ENCODE results near the gene VPS4A. TPM values are rescaled to one million over a fixed set of nuclear protein-coding genes. Genes with fewer than 3 reads are reported as not detected.

VPS4A gene
- total RNA-seq, 1 experiment from 2014 or later = 45.8 TPM

GRCh38 chr16:69340095-69340644, 29.0 kb downstream of the VPS4A start:
- Histone ChIP-seq H3K4me1 (peaks cover 14% of the 10 kb centered on the region; the same call in 1 of the 2 replicates), H3K36me3 (ENCODE audit: control insufficient read depth, insufficient read depth, low read length) (peaks cover 3% of the 10 kb centered on the region; the same call in 1 of the 2 replicates), H3K4me3 (ENCODE audit: low read depth, low read length) (peak overlapping the region; percentile 81), H3K9me3 (no peaks in the 10 kb centered on the region), H3K27me3 (replicated peaks; ENCODE audit: control insufficient read depth, insufficient read depth, low read length) (no peaks in the 10 kb centered on the region)
- Mint-ChIP-seq H3K27ac (ENCODE audit: unreplicated experiment) (peak overlapping the region; percentile 98), H3K9me3 (ENCODE audit: unreplicated experiment) (no peaks in the 10 kb centered on the region), H3K36me3 (ENCODE audit: insufficient read depth, unreplicated experiment) (peaks cover 76% of the 10 kb centered on the region), H3K27me3 (ENCODE audit: insufficient read depth, unreplicated experiment) (no peaks in the 10 kb centered on the region), H3K4me3 (ENCODE audit: unreplicated experiment) (peak overlapping the region; percentile 98), H3K4me1 (ENCODE audit: low read depth, unreplicated experiment) (peaks cover 12% of the 10 kb centered on the region)
- TF ChIP-seq CTCF (IDR thresholded peaks at IDR 0.05; ENCODE audit: insufficient read depth in 1 of 2, low read depth in 1 of 2, low read length in 1 of 2, severe bottlenecking in 1 of 2, unreplicated experiment in 1 of 2) = no peak
- BruUV-seq (replicated peaks) = TSS peak; percentile 66
- POLR2A ChIA-PET = interaction anchor here (0.5 to 0.9 kb wide), 3 partner anchors 12 to 502 kb away, joined by 3 read pairs; partner anchors contain the start of gene NOB1
- CTCF ChIA-PET = no interaction called here
- DNase-seq = no peak
- intact Hi-C loops (cut with micrococcal nuclease; ENCODE audit: unreplicated experiment) = no loop called here

- no peaks in the 10 kb centered on the region for H3K27me3 Mint-ChIP-seq (ENCODE audit: insufficient read depth, unreplicated experiment)
- peaks cover 6% of the 10 kb centered on the region for H3K4me1 Mint-ChIP-seq (ENCODE audit: low read depth, unreplicated experiment)
- BruUV-seq (replicated peaks) = no TSS peak
- no peak overlapping the region for H3K27ac Mint-ChIP-seq (ENCODE audit: unreplicated experiment)
- POLR2A ChIA-PET = no interaction called here
- Histone ChIP-seq H3K4me1 (0 out of 2 replicates have a peak, but pooled peaks cover 5% of the 10 kb centered on the region), H3K36me3 (ENCODE audit: control insufficient read depth, insufficient read depth, low read length) (no peaks in the 10 kb centered on the region), H3K9me3 (no peaks in the 10 kb centered on the region), H3K27me3 (replicated peaks; ENCODE audit: control insufficient read depth, insufficient read depth, low read length) (no peaks in the 10 kb centered on the region), H3K4me3 (ENCODE audit: low read depth, low read length) (no peak overlapping the region)
- no peak for TF ChIP-seq CTCF (IDR thresholded peaks at IDR 0.05; ENCODE audit: insufficient read depth in 1 of 2, low read depth in 1 of 2, low read length in 1 of 2, severe bottlenecking in 1 of 2, unreplicated experiment in 1 of 2)
- H3K9me3 Mint-ChIP-seq (ENCODE audit: unreplicated experiment) = no peaks in the 10 kb centered on the region
- H3K36me3 Mint-ChIP-seq (ENCODE audit: insufficient read depth, unreplicated experiment) = peaks cover 77% of the 10 kb centered on the region
- CTCF ChIA-PET = no interaction called here
- no peak for DNase-seq
- H3K4me3 Mint-ChIP-seq (ENCODE audit: unreplicated experiment) = no peak overlapping the region
- intact Hi-C loops (cut with micrococcal nuclease; ENCODE audit: unreplicated experiment) = no loop called here
Observed at GRCh38 chr16:69344171-69344570, 33.0 kb downstream of the VPS4A start.

GRCh38 chr16:69345923-69346322, 34.8 kb downstream of the VPS4A start:
- CTCF ChIA-PET = interaction anchor here (0.7 kb wide), 1 partner anchor 321 kb away, joined by 10 read pairs; no protein-coding TSS in a partner anchor
- no peaks in the 10 kb centered on the region for H3K27me3 Mint-ChIP-seq (ENCODE audit: insufficient read depth, unreplicated experiment)
- no peak overlapping the region for H3K4me3 ChIP-seq (ENCODE audit: low read depth, low read length)
- no peak overlapping the region for H3K27ac Mint-ChIP-seq (ENCODE audit: unreplicated experiment)
- H3K9me3 Mint-ChIP-seq (ENCODE audit: unreplicated experiment) = no peaks in the 10 kb centered on the region
- peaks cover 6% of the 10 kb centered on the region; the same call in 1 of the 2 replicates for H3K4me1 ChIP-seq
- H3K9me3 ChIP-seq = no peaks in the 10 kb centered on the region
- no TSS peak for BruUV-seq (replicated peaks)
- H3K4me1 Mint-ChIP-seq (ENCODE audit: low read depth, unreplicated experiment) = peaks cover 2% of the 10 kb centered on the region
- peaks cover 60% of the 10 kb centered on the region for H3K36me3 Mint-ChIP-seq (ENCODE audit: insufficient read depth, unreplicated experiment)
- TF ChIP-seq CTCF (IDR thresholded peaks at IDR 0.05; ENCODE audit: insufficient read depth in 1 of 2, low read depth in 1 of 2, low read length in 1 of 2, severe bottlenecking in 1 of 2, unreplicated experiment in 1 of 2) = no peak
- H3K4me3 Mint-ChIP-seq (ENCODE audit: unreplicated experiment) = no peak overlapping the region
- POLR2A ChIA-PET = no interaction called here
- DNase-seq = no peak
- no peaks in the 10 kb centered on the region for H3K27me3 ChIP-seq (replicated peaks; ENCODE audit: control insufficient read depth, insufficient read depth, low read length)
- intact Hi-C loops (cut with micrococcal nuclease; ENCODE audit: unreplicated experiment) = no loop called here
- H3K36me3 ChIP-seq (ENCODE audit: control insufficient read depth, insufficient read depth, low read length) = peaks cover 2% of the 10 kb centered on the region; the same call in 1 of the 2 replicates

Data from Caco-2 (cell line).